HG03354 (cell line): Measurements from ENCODE around the gene KHDC1.
"Not testable (repeated sequence)": the region's sequence is repeated elsewhere in the genome, so short reads cannot be mapped to it uniquely, and the experiment has no call there.

ENCODE experiments used
- ATAC-seq: cut with Tn5 transposase; IDR thresholded peaks from one replicate; pipeline ENCODE4 v1.9.1; 2021; ENCODE audit warnings: mild to moderate bottlenecking; ENCODE audit not compliant: unreplicated experiment, poor library complexity, severe bottlenecking

Gene KHDC1

DNA sequence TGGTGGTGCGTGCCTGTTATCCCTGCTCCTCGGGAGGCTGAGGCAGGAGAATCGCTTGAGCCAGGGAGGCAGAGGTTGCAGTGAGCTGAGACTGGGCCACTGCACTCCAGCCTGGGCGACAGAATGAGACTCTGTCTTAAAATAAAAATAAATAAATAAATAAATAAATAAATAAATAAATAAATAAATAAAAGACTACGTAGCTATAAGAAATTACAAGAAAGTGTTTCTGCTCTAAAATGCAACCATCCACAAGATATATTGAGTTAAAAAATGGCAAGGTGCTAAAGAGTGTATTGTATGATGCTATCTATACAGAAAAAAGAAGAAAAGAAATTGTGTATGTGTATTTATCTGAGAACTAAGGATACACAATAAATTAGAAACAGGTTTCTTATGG, 8.7 kb downstream of the KHDC1 start:
- not testable (repeated sequence) for ATAC-seq

DNA sequence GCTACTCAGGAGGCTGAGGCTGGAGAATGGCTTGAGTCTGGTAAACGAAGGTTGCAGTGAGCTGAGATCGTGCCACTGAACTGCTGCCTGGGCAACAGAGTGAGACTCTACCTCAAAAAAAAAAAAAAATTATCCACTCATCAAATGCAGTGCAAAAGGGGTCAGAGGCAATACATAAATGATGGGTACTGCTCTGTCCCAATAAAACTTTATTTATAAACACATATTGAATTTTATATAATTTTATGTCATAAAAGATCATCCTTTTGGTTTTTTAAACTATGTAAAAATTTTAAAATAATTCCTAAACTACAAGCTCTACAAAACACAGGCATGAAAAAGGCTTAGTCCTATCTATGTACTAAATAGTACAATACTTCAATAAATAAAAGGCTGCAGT, 10.3 kb downstream of the KHDC1 start:
- ATAC-seq: no peak

DNA sequence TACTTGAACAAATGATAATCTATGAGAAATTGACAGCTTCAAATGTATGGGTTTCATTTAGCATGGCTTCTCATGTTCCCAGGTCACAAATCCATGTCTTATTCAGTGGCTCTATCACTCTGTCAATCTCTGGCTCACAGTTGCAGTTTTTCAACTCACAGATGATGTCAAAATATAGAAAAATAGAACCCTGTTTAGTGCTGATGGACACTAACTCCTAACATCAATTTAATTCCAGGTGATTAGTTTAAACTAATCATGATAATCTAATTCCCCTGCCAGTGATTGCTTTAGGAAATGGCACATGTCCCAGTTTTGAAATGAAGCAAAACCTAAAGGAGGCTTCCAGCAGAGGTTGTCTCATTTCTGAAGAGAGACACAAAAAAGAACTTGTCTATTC, 13.0 kb downstream of the KHDC1 start:
- no peak for ATAC-seq

DNA sequence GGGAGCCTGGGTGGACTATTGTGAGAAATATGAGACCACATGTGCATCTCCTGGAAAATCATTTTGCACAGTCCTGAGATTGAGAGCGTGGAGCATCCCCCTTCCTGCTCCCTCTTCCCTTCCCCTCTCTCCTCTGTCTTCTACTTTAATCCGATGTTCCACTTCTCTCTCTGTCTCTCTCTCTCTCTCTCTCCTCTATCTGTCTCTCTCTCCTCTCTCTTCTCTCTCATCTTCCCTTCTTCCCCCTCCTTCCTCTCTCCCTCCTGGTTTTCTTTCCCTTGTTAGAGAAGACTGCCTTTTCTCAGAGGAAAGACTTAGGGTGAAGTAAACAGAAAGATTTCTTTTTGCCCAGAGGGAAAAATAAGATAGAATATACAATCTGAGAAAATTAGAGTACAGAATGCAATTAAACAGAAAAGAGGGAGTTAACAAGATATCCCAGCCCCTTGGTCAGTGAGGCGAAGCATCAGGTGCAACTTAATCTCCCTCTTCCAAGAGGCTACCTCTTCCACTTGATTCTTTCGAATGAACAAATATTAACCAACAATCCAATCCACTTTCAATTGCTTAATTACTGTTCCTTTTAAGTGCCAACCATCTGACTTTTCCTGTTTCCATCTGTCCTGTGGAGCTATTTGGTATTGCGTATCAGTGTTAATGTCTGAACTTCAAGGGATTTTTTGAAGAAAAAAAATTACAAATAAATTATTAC, 14.6 kb downstream of the KHDC1 start:
- no peak for ATAC-seq

DNA sequence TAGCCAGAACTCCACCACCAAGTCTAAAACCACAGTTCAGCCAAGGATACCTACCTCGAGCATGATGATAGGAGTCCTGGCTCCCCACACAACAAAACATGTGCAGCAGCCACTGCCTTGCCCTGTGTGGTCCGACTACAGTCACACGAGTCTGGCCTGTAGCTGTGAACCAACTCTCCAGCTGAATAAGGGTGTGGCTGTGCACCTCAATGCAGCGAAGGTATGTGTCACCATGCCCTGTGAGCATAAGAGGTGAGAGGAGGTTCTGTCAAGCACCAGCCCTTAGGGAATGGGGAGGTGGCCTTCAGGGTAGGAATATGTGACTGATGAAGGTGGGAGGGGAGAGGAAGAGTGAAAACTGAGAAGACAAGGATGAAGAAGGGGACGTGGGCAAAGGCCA, 21.0 kb downstream of the KHDC1 start:
- no peak for ATAC-seq

DNA sequence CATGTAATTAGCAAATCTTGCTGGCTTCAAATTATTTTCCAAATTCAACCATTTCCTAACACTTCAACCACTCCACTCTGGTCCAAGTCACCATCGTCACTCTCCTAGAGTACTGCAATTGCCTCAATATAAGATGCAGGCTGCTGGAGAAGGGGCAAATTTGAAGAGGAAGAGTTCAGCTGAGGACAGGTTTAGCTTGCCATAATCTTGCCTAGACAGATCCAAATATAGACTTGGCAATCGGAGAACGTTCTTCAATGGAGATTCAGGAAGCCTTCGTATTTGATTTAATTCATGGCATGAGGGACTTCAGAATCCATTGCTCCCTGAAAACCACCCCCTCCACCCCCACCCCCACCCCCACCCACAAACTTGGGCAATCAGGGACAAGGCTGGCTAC, 22.3 kb downstream of the KHDC1 start:
- no peak for ATAC-seq

DNA sequence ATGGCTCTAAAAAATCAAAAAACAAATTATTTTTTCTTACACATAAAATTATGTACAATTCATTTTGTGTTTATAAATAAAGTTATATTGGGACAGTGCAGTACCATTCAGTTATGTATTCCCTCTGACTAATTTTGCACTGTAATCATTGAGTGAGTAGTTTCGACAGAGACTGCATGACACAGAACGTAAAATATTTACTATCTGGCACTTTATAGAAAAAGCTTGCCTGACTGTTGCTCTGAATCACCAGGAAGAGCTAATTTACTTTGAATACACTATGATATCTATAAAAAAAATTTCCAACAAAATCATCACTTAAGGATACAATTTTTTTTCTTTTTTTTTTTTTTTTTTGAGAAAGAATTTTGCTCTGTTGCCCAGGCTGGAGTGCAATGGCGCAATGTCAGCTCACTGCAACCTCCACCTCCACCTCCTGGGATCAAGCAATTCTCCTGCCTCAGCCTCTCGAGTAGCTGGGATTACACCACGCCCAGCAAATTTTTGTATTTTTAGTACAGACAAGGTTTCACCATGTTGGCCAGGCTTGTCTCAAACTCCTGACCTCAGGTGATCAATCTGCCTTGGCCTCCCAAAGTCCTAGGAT, 26.7 kb downstream of the KHDC1 start:
- no peak for ATAC-seq

DNA sequence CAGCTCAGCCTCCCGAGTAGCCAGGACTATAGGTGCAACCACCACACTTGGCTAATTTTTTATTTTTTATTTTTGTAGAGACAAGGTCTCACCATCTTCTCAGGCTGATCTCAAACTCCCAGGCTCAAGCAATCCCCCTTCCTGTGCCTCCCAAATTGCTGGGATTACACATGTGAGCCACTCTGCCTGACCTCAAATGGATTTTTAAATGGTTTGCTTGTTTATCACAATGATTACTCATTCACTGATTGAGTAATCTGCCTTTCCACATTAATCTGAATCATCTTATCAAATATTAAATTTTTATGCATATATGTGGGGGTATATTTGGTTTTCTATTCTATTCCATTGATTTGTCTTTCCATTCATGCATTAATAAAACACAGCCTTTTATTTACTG, 28.3 kb downstream of the KHDC1 start:
- ATAC-seq: no peak

DNA sequence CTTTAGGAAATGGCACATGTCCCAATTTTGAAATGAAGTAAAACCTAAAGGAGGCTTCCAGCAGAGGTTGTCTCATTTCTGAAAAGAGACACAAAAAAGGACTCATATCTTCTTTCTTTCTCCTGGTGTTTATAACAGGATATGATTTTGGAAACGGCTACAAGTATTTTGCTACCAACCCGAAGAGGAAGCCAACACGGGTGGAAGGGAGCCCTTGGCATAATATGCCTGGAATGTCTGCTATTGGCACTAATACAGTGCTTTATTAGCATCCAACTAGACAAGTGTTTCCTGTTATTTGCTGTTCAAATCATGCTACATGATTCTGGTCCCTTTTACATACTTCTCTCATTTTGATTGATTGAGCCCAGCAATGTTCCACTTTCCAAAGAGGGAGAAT, 29.0 kb downstream of the KHDC1 start:
- ATAC-seq: not testable (repeated sequence)

DNA sequence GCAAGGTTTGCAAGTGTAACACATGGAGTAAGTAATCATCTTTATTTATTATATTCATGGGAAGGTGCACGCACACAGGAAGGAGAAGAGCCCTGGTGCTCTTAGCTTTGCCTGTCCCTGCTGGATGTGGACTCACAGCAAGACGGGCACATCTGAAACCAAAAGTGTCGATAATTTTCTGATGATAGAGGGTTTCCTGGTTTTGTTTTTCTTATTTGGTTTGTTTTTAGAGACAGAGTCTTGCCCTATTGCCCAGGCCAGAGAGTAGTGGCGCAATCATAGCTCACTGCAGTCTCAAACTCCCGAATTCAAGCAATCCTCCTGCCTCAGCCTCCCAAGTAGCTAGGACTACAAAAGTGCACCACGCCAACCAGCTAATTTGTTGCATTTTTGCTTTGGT, 29.9 kb downstream of the KHDC1 start:
- ATAC-seq: no peak

DNA sequence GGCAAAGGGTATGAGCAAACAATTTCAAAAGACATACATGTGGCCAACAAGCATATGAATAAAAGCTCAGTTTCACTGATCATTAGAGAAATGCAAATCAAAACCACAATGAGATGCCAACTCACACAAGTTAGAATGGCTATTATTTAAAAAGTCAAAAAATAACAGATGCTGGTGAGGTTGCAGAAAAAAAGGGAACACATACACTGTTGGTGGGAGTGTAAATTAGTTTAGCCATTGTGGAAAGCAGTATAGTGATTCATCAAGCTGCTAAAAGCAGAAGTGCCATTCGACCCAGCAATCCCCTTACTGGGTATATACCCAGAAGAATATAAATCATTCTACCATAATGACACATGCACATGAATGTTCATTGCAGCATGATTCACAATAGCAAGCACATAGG, 31.0 kb downstream of the KHDC1 start:
- peak; percentile 77 for ATAC-seq

DNA sequence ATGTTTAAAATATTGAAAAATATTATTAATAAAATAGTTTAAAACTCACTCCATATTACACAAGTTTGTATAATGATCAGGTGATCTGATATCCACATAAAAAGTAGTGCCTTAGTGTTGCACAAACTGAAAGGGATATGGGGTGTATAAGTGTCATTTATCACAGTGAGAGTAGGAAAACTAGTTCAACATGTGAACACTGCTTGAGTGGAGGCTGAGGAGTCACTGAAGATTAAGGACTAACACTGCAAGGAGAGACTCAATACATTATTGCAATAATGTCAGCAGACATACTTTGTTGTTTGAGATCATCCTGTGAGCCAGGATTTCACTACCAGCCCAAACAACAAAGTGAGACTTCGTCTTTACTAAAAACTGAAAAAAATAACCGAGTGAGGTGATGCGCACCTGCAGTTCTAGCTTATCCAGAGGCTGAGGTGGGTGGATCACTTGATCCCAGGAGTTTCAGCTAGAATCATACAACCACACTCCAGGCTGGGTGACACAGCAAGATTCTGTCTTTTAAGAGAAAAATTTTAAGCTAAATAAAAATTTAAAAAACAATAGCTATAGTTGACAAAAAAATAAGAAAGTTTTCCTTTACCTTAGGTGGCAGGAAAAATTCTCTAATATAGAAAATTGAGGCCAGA, 35.3 kb downstream of the KHDC1 start:
- no peak for ATAC-seq

DNA sequence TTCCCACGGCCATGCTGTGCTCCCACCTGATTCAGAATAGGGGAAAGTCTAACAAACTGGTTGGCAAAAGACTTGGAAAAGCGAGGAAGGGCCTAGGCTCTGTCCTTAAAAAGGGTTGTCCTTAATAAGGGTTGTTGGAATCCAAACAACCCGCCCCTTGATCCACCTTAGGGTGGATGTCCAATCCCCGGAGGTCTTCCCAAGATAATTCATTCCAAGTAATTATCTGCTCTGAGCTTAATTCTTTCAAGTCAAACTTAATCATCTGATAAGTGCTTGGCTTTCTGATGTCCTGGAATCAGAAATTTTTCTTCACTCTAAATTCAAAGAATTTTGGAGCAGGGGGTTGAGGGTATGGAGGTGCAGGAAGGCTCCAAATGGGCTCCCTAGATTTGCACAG, 37.6 kb downstream of the KHDC1 start, which contains the start of gene KHDC1L:
KHDC1L (minus strand) TSS at position 101 of the 400 bp plus-strand sequence; CDS start at position 13, 88 bp downstream.
- ATAC-seq: no peak

DNA sequence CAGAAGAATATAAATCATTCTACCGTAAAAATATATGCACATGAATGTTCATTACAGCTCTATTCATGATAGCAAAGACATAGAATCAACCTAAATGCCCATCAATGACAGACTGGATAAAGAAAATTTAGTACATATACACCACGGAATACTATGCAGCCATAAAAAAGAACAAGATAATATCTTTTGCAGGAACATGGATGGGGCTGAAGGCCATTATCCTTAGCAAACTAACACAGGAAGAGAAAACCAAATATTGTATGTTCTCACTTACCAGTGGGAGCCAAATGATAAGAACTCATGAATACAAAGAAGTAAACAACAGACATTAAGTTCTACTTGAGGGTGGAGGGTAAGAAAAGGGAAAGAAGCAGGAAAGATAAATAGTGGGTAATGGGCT, 46.1 kb downstream of the KHDC1 start:
- no peak for ATAC-seq

DNA sequence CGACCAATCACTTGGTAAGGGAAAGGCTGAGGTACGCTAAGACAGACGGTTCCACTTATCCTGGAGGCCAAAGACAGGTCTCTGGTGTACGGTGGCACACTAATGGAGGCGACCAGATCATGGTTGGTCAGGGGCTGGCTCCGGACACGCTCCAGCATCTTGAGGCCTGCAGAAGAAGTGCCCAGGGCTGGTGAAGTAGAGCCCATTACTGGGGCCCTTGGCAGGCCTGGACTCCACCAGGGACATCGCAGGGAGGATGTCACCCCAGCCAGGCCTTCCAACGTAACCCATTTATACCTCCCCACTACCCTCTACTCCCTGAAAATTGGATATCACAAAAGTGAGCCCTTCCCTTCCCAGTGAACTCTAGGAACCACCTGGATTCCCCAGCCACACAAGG, 53.9 kb downstream of the KHDC1 start:
- ATAC-seq: no peak

DNA sequence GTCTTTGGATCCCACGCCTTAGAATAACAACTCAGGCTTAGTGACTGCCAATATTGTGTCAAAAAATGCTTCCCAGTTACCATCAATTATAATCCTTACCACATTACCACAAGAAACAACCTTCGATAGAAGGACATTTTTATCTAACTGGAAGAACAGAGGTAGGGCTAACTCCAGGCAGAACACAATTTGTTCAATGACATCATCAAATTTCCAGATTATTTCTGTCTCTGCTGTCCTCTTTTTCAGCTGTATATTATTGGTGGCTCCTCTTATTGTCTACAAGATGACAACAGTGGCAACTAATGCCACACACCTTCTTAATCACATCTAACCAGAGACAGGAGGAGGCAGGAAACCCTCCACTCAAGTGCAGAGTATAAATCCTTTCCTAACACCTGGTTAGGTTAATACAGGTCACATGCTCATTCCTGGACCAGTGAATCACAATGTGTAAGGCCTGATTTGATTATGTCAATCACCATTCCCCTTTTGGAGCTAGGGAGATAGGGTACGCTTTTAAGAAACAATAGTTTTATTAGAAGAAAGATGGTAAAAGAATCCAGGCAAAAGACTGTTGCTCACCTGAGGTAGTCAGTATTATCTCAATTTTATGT, 55.7 kb downstream of the KHDC1 start:
- ATAC-seq: no peak

DNA sequence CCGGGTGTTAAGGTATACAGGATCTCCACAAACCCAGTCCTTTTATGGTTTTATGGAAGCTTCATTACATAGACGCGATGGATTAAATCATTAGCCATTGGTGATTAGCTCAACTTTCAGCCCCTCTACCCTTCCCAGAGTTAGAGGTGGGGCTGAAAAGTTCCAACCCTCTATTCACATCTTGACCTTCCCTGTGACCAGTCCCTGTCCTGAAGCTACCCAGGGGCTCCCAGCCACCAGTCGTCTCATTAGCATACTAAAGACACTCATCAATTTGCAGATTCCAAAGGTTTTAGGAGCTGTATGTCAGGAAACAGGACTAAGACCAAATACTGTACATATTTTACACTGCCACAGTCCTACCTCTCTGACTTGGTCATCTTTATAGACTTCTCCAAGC, 58.7 kb downstream of the KHDC1 start:
- ATAC-seq: no peak

DNA sequence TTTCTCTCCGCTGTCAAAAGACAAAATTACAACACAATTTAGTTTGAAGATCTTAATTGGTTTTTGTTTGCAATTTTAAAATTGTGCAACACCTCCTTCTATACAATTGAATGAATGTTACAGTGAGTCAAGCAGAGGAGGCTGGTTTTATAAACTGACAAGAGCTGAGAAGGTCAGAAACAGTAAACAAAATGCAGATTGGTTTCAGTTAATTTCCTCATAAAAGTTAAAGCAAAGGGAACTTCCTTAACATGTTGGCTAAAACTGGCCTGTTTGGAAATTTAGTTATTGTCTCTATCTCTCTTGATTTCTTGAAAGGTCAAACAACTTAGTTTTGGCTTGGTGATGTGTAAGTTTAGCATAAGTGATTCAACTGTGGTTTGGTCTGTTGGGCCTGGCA, 59.9 kb downstream of the KHDC1 start:
- ATAC-seq: no peak

DNA sequence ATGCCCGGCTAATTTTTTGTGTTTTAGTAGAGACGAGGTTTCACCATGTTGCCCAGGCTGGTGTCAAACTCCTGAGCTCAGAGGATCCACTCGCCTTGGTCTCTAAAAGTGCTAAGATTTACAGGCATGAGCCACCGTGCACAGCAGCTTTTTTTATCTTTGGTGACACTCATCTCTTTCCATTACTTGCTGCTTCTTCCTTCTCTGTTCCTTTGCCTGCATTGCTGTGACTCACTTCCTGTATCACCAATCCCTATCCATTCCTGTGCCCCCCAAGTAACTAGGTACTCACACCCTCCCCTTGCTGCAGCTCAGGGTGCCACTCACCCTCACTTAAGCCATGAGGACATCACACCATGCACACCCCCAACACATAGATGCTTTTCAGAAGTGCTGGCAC, 62.3 kb downstream of the KHDC1 start:
- ATAC-seq: no peak

DNA sequence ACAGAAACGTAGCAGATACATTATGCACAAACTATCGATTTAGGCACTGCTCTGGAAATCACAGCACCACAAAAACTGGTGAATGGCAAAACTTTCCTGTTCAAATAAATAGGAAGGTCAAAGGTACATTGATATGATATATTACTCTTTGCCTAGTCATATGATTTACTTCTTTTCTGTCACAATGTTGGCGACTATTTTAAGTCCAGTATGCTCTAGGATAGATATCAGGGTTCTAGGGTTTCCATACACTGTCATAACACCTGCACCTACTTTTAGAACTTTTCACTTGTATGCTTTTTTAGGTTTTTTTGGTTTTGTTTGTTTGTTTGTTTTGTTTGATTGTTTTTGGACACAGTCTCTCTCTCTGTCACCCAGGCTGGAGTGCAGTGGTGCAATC, 62.7 kb downstream of the KHDC1 start:
- ATAC-seq: no peak

DNA sequence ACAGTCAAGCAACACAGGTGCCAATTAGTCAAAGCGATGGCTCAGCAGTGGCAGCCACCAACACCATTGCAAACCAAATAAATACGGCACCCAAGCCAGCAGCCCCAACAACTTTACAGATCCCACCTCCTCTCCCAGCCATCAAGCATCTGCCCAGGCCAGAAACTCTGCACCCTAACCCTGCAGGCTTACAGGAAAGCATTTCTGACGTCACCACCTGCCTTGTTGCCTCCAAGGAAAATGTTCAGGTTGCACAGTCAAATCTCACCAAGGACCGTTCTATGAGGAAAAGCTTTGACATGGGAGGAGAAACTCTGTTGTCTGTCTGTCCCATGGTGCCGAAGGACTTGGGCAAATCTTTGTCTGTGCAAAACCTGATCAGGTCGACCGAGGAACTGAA, 68.3 kb downstream of the KHDC1 start:
- ATAC-seq: no peak
